Measurements from ENCODE around the gene DDX39A. TPM values are rescaled to one million over a fixed set of nuclear protein-coding genes. Genes with fewer than 3 reads are reported as not detected.
"Not testable (repeated sequence)": the region's sequence is repeated elsewhere in the genome, so short reads cannot be mapped to it uniquely, and the experiment has no call there.

The DDX39A gene
- total RNA-seq, 1 donor from 2014 or later = 73.0 TPM

GRCh38 chr19:14409146-14410023 is 9.8 kb downstream of the DDX39A start:
- no peak for DNase-seq (ENCODE audit: low read depth)

GRCh38 chr19:14408491-14409145 is 10.5 kb downstream of the DDX39A start:
- DNase-seq (ENCODE audit: low read depth) = no peak

GRCh38 chr19:14407605-14408484 is 11.3 kb downstream of the DDX39A start:
- no peak for DNase-seq (ENCODE audit: low read depth)

- no peak for DNase-seq (ENCODE audit: low read depth)
These were observed 12.3 kb downstream of the DDX39A start for GRCh38 chr19:14406645-14407401.

GRCh38 chr19:14405758-14406644 is 13.1 kb downstream of the DDX39A start:
- DNase-seq (ENCODE audit: low read depth) = peak; percentile 21

- no peak for DNase-seq (ENCODE audit: low read depth)
These were observed 13.8 kb downstream of the DDX39A start for GRCh38 chr19:14405380-14405757.

GRCh38 chr19:14404312-14404711 is 14.8 kb downstream of the DDX39A start:
- no peak for DNase-seq (ENCODE audit: low read depth)

GRCh38 chr19:14403145-14403930 is 15.8 kb downstream of the DDX39A start:
- not testable (repeated sequence) for DNase-seq (ENCODE audit: low read depth)

- peak; percentile 26 for DNase-seq (ENCODE audit: low read depth)
These were observed 16.6 kb downstream of the DDX39A start for GRCh38 chr19:14402332-14403144.

- no peak for DNase-seq (ENCODE audit: low read depth)
These were observed 17.5 kb downstream of the DDX39A start for GRCh38 chr19:14401468-14402195.

GRCh38 chr19:14400951-14401431 is 18.1 kb downstream of the DDX39A start:
- DNase-seq (ENCODE audit: low read depth) = no peak

GRCh38 chr19:14397168-14397567 is 22.0 kb downstream of the DDX39A start:
- not testable (repeated sequence) for DNase-seq (ENCODE audit: low read depth)

GRCh38 chr19:14396730-14397129 is 22.4 kb downstream of the DDX39A start:
- not testable (repeated sequence) for DNase-seq (ENCODE audit: low read depth)

- DNase-seq (ENCODE audit: low read depth) = no peak
These were observed 23.3 kb downstream of the DDX39A start for GRCh38 chr19:14395710-14396336.

GRCh38 chr19:14395262-14395661 is 23.9 kb downstream of the DDX39A start:
- no peak for DNase-seq (ENCODE audit: low read depth)

- DNase-seq (ENCODE audit: low read depth) = no peak
These were observed 25.0 kb downstream of the DDX39A start for GRCh38 chr19:14394167-14394566.

GRCh38 chr19:14393329-14393728 is 25.8 kb downstream of the DDX39A start:
- DNase-seq (ENCODE audit: low read depth) = no peak
